Gastroesophageal sphincter (tissue), 4 donors: ENCODE data around the gene RHOU. TPM values are rescaled to one million over a fixed set of nuclear protein-coding genes. Genes with fewer than 3 reads are reported as not detected.

Source experiments
- ATAC-seq: fragments of 150-250 bp; one replicate; pipeline ENCODE4 v1.9.1; 2016; ENCODE audit warnings: mild to moderate bottlenecking, moderate library complexity
- H3K27ac ChIP-seq, 4 donors: fragments of 200-600 bp; sonication (generic) in 3 of 4; 1 replicate in 3 of 4; 2 replicates in 1 of 4; pipeline ENCODE4 v1.5.1; 2016 to 2019
- H3K27me3 ChIP-seq: fragments of 200-600 bp; sonication (generic); one replicate; pipeline ENCODE4 v1.5.1; 2019
- H3K36me3 ChIP-seq, 2 donors: fragments of 200-600 bp; sonication (generic); one replicate each; pipeline ENCODE4 v1.5.1; 2019; ENCODE audit warnings: control low read depth in 1 of 2
- H3K4me1 ChIP-seq, 3 donors: fragments of 200-600 bp; sonication (generic); 1 replicate in 2 of 3; 2 replicates in 1 of 3; pipeline ENCODE4 v1.5.1; 2016 to 2019; ENCODE audit warnings: control low read depth in 2 of 3
- H3K4me3 ChIP-seq, 2 donors: fragments of 200-600 bp; sonication (generic); one replicate each; pipeline ENCODE4 v1.5.1; 2019; ENCODE audit warnings: mild to moderate bottlenecking in 1 of 2, moderate library complexity in 1 of 2
- H3K9me3 ChIP-seq, 3 donors: fragments of 200-600 bp; sonication (generic); one replicate each; pipeline ENCODE4 v1.5.1; 2017 to 2019; ENCODE audit warnings: control low read depth in 2 of 3
- EP300 ChIP-seq: sonication (generic); formaldehyde crosslinking; IDR thresholded peaks from one replicate; pipeline ENCODE4 v1.6.1; 2017; ENCODE audit warnings: antibody characterized with exemption, mild to moderate bottlenecking
- POLR2A ChIP-seq, 2 donors: fragments of 450-650 bp; IDR thresholded peaks; one replicate each; pipeline ENCODE4 v1.6.1; 2017; ENCODE audit warnings: antibody characterized with exemption in 2 of 2, mild to moderate bottlenecking in 2 of 2, moderate library complexity in 1 of 2
- POLR2AphosphoS5 ChIP-seq: sonication (generic); formaldehyde crosslinking; IDR thresholded peaks from one replicate; pipeline ENCODE4 v1.6.1; 2017; ENCODE audit warnings: antibody characterized with exemption
- WGBS, 2 donors: methylation state at CpG; one replicate each; pipeline ENCODE4 v1.1.5; 2018; ENCODE audit warnings: low coverage in 1 of 2; 5-methylcytosine and 5-hydroxymethylcytosine counted together
- total RNA-seq, 4 donors: library from RNA; depleted of rRNA; stranded (reverse); fragments of >200 nt; gene quantifications; one replicate each; pipeline ENCODE4 v1.1.0, GENCODE V29; 2016
- TF ChIP-seq, protein P1 (sequence below), 4 experiments: fragments of 200-600 bp in 2 of 4; fragments of 450-650 bp in 2 of 4; sonication (generic) in 1 of 4; IDR thresholded peaks; one replicate each; pipeline ENCODE4 v1.5.1; 2017 to 2019; ENCODE audit warnings: antibody characterized with exemption in 4 of 4, mild to moderate bottlenecking in 2 of 4, moderate library complexity in 2 of 4

RHOU gene
- total RNA-seq, 4 donors from 2014 or later = 16.3 to 53.0 (median 31.0) TPM

DNA sequence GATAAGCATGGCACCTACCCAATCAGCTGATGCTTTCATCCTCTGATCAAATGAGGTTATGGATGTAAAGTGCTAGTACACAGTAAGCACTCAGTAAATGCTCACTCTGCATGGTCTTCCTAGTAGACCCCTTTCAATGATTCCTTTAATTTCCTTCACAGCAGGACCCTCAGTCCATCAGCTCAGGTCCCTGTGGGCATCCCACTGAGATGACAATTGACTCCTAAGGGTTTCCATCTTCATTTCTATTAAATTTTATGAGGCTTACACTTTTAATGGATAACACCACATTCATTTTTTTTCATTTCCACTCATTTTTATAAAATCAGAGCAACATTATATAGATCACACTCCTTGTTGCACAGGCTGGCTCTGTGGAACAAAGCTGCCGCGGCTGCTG lies 12.8 kb downstream of the RHOU start:
- TF ChIP-seq, protein P1, sequence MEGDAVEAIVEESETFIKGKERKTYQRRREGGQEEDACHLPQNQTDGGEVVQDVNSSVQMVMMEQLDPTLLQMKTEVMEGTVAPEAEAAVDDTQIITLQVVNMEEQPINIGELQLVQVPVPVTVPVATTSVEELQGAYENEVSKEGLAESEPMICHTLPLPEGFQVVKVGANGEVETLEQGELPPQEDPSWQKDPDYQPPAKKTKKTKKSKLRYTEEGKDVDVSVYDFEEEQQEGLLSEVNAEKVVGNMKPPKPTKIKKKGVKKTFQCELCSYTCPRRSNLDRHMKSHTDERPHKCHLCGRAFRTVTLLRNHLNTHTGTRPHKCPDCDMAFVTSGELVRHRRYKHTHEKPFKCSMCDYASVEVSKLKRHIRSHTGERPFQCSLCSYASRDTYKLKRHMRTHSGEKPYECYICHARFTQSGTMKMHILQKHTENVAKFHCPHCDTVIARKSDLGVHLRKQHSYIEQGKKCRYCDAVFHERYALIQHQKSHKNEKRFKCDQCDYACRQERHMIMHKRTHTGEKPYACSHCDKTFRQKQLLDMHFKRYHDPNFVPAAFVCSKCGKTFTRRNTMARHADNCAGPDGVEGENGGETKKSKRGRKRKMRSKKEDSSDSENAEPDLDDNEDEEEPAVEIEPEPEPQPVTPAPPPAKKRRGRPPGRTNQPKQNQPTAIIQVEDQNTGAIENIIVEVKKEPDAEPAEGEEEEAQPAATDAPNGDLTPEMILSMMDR (IDR thresholded peaks at IDR 0.05) = no peak
- no peak overlapping the region for H3K27ac ChIP-seq
- peaks cover 0 to 32% of the 10 kb centered on the region in 2 donors for H3K36me3 ChIP-seq
- H3K4me1 ChIP-seq = no peaks in the 10 kb centered on the region
- H3K27me3 ChIP-seq = no peaks in the 10 kb centered on the region
- no peaks in the 10 kb centered on the region for H3K9me3 ChIP-seq
- 100% methylated on average over 1 to 2 of the region's 2 CpGs for WGBS, 2 donors
- ATAC-seq = no peak
- H3K4me3 ChIP-seq = no peak overlapping the region

DNA sequence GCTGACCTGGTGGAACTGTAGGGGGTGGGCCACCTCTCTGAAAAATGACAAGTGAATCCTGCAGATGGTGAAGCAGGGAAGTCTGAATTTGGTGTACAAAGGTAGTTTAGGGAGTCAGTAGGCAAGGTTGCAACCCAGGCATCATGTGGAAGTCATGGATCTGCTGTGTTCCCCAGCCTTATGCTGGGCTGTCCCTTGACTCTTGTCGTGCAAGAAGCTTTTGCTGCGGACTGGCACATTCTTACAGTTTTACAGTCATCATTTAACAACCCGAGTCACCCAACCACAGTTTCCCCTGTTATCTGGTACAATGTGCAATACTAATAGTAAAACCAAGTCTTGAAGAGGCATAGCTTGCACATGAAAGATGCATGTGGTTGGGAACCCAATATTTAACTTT lies 13.2 kb downstream of the RHOU start:
- TF ChIP-seq POLR2A (IDR thresholded peaks at IDR 0.05) (no peak), POLR2AphosphoS5 (no peak), EP300 (no peak)
- TF ChIP-seq, protein P1 (IDR thresholded peaks at IDR 0.05) = no peak
- no peaks in the 10 kb centered on the region for H3K27me3 ChIP-seq
- H3K9me3 ChIP-seq = no peaks in the 10 kb centered on the region
- H3K27ac ChIP-seq = no peak overlapping the region
- peaks cover 0 to 28% of the 10 kb centered on the region in 2 donors for H3K36me3 ChIP-seq
- H3K4me3 ChIP-seq = no peak overlapping the region
- 73 to 89% methylated on average over 3 of the region's 3 CpGs for WGBS, 2 donors
- ATAC-seq = no peak
- H3K4me1 ChIP-seq = no peaks in the 10 kb centered on the region

DNA sequence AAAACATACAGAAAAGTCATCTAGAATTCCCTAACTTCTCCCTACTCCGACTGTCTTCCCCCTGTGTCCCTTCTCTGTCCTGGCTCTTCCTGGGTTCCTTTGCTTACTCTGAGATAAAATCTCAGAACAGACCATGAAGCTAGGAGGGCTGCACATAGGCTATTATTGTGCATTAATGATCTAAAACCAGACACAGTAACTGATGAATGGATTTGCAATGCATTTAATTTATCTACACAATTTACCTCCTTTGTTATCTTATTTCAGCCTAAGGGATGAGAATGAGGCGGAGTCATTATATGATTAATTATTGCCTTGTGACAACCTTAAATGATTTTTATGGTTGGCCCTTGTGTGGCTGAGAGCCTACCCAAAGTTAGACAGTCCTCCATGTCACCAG lies 14.5 kb downstream of the RHOU start:
- Histone ChIP-seq H3K9me3 (no peaks in the 10 kb centered on the region), H3K27me3 (peaks cover under 1% of the 10 kb centered on the region), H3K27ac (no peak overlapping the region), H3K4me1 (peaks cover 0 to 11% (median 0%) of the 10 kb centered on the region in 3 donors), H3K36me3 (peaks cover 0 to 15% of the 10 kb centered on the region in 2 donors), H3K4me3 (no peak overlapping the region)
- TF ChIP-seq EP300 (no peak), POLR2AphosphoS5 (no peak), POLR2A (IDR thresholded peaks at IDR 0.05) (no peak)
- TF ChIP-seq, protein P1 (IDR thresholded peaks at IDR 0.05) = no peak
- WGBS, 2 donors = 88 to 100% methylated on average over 2 of the region's 2 CpGs
- no peak for ATAC-seq

DNA sequence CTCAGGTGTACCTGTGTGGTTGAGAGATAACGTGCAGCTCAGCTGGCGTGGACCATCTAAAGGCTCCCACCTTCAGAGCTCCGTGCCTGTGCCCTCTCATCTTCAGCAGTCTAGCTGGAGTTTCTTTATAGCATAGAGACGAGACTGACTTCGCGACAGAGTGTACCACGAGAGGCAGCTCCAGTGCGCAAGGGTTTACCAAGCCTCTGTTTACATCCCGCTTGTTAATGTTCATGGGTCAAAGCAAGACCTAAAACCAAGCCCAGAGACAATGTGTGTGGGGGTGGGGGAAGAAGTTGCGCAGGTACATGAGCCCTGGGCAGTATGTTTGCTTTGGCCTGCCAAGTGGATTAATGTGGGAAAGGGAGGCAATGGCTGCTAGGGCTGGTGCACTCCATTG lies 15.6 kb downstream of the RHOU start:
- Histone ChIP-seq H3K4me1 (peaks cover 0 to 11% (median 0%) of the 10 kb centered on the region in 3 donors), H3K9me3 (no peaks in the 10 kb centered on the region), H3K4me3 (no peak overlapping the region), H3K27ac (no peak overlapping the region), H3K27me3 (peaks cover 11% of the 10 kb centered on the region), H3K36me3 (peaks cover 0 to 10% of the 10 kb centered on the region in 2 donors)
- TF ChIP-seq POLR2AphosphoS5 (no peak), EP300 (no peak), POLR2A (IDR thresholded peaks at IDR 0.05) (no peak)
- TF ChIP-seq, protein P1 (IDR thresholded peaks at IDR 0.05) = no peak
- 100% methylated on average over 1 of the region's 10 CpGs; no CpG with 5 or more reads in 1 of the 2 donors for WGBS, 2 donors
- ATAC-seq = no peak

DNA sequence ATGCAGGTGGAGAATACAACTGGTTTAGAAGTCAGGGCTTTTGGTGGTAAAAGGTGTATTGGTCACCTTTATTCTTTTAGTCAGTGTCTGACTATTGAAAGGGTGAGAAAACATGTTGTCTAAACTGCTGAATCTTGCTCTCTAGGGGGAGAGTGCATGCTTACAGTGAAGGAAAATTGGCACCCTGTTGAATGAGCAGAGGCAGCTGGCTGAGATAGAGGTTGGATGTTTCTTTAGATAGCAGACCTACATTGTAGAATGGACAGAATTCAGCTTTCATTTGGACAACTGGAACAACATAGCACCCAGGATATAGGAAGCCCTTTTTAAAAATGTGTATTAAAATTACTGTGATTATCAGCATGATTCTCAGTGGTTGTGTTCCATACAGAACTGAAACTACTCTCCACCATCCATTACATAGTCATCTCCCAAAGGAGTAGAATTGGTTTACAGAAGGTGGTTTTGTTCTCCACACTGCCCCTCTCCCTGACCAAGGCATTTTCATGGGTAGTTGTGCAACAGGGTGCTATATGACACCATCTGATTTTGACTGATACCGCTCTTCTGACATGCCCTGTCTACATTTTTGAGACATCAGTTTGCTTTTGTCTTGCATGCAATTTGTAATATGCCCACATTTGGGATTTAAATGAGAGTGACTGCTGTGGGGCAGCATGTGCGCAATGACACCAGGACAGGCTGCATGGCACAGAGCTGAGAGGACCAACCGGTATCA lies 16.2 kb downstream of the RHOU start:
- Histone ChIP-seq H3K4me1 (peaks cover 0 to 11% (median 0%) of the 10 kb centered on the region in 3 donors), H3K36me3 (peaks cover 0 to 7% of the 10 kb centered on the region in 2 donors), H3K9me3 (no peaks in the 10 kb centered on the region), H3K4me3 (no peak overlapping the region), H3K27me3 (peaks cover 11% of the 10 kb centered on the region), H3K27ac (no peak overlapping the region)
- WGBS, 2 donors = 92 to 100% methylated on average over 2 to 3 of the region's 3 CpGs
- TF ChIP-seq, protein P1 (IDR thresholded peaks at IDR 0.05) = no peak
- no peak for TF ChIP-seq POLR2A (IDR thresholded peaks at IDR 0.05)
- no peak for TF ChIP-seq EP300
- TF ChIP-seq POLR2AphosphoS5 = no peak
- no peak for ATAC-seq
